DND-41 (cell line): ENCODE measurements around the gene NOXA1.

Experiments used
- ATAC-seq: fragments of 200-7000 bp; cut with Tn5 transposase; 3 replicates; pipeline ENCODE4 v1.9.1; 2021; ENCODE audit warnings: low read depth; ENCODE audit not compliant: insufficient read depth
- DNase-seq: peaks from one replicate; pipeline ENCODE4 v3.0.0-alpha.2; 2020
- H2AFZ ChIP-seq: 2 replicates; pipeline ENCODE4 v1.6.0; 2012; ENCODE audit warnings: low read depth, low read length
- H3K27ac ChIP-seq: 2 replicates; pipeline ENCODE4 v1.5.1; 2012; ENCODE audit warnings: low read length, inconsistent platforms
- H3K27me3 ChIP-seq: fragments of 200-600 bp; sonication (generic); 2 replicates; pipeline ENCODE4 v1.6.0; 2012; ENCODE audit warnings: low read length, mild to moderate bottlenecking, inconsistent platforms; ENCODE audit not compliant: insufficient read depth, poor library complexity
- H3K36me3 ChIP-seq: 2 replicates; pipeline ENCODE4 v1.5.1; 2012; ENCODE audit warnings: low read length, inconsistent platforms; ENCODE audit not compliant: insufficient read depth
- H3K4me1 ChIP-seq: 2 replicates; pipeline ENCODE4 v1.5.1; 2012; ENCODE audit warnings: mild to moderate bottlenecking, low read length; ENCODE audit not compliant: insufficient read depth
- H3K4me2 ChIP-seq: 2 replicates; pipeline ENCODE4 v1.6.0; 2012; ENCODE audit warnings: mild to moderate bottlenecking, moderate library complexity, low read length, inconsistent platforms; ENCODE audit not compliant: insufficient read depth
- H3K4me3 ChIP-seq, 2 experiments: fragments of 200-600 bp in 1 of 2; shearing (Covaris generic) in 1 of 2; 2 replicates each; pipeline ENCODE4 v1.5.1; 2012 to 2016; ENCODE audit warnings: inconsistent platforms in 2 of 2, low read length in 2 of 2, mild to moderate bottlenecking in 2 of 2, low read depth in 1 of 2, moderate library complexity in 1 of 2
- H3K79me2 ChIP-seq: 2 replicates; pipeline ENCODE4 v1.6.0; 2012; ENCODE audit warnings: low read length, inconsistent platforms; ENCODE audit not compliant: insufficient read depth
- H3K9ac ChIP-seq: 2 replicates; pipeline ENCODE4 v1.6.0; 2012; ENCODE audit warnings: low read depth, mild to moderate bottlenecking, inconsistent platforms, low read length, moderate library complexity
- H3K9me3 ChIP-seq: 2 replicates; pipeline ENCODE4 v1.5.1; 2012; ENCODE audit warnings: low read length, moderate library complexity, mild to moderate bottlenecking, inconsistent platforms; ENCODE audit not compliant: insufficient read depth, severe bottlenecking
- H4K20me1 ChIP-seq: 2 replicates; pipeline ENCODE4 v1.6.0; 2012; ENCODE audit warnings: low read length; ENCODE audit not compliant: insufficient read depth
- CTCF ChIP-seq: IDR thresholded peaks from 2 replicates; pipeline ENCODE4 v1.5.1; 2012; ENCODE audit warnings: borderline replicate concordance, low read length, moderate library complexity, mild to moderate bottlenecking; ENCODE audit not compliant: poor library complexity, severe bottlenecking; ENCODE audit errors: extremely low read depth
- EZH2 ChIP-seq: IDR thresholded peaks from 3 replicates; pipeline ENCODE4 v1.6.1; 2012; ENCODE audit warnings: borderline replicate concordance, low read depth, mild to moderate bottlenecking, moderate library complexity, low read length, inconsistent platforms; ENCODE audit not compliant: severe bottlenecking

Gene NOXA1

GRCh38 chr9:137456061-137456863 lies 33.1 kb downstream of the NOXA1 start:
- no peak overlapping the region for H3K4me2 ChIP-seq
- H2AFZ ChIP-seq, result no peak overlapping the region
- H3K4me3 ChIP-seq, result no peak overlapping the region
- no peaks in the 10 kb centered on the region for H3K4me1 ChIP-seq
- no peaks in the 10 kb centered on the region for H3K9me3 ChIP-seq
- TF ChIP-seq EZH2 (no peak), CTCF (no peak)
- H3K36me3 ChIP-seq, result no peaks in the 10 kb centered on the region
- DNase-seq (no peak), ATAC-seq (no peak)
- H3K27me3 ChIP-seq, result no peaks in the 10 kb centered on the region
- no peak overlapping the region for H3K9ac ChIP-seq
- no peaks in the 10 kb centered on the region for H3K79me2 ChIP-seq
- H3K27ac ChIP-seq, result no peak overlapping the region
- peaks cover 38% of the 10 kb centered on the region for H4K20me1 ChIP-seq

GRCh38 chr9:137456864-137457405 lies 33.7 kb downstream of the NOXA1 start:
- no peak overlapping the region for H3K9ac ChIP-seq
- H3K36me3 ChIP-seq, result no peaks in the 10 kb centered on the region
- no peak overlapping the region for H3K4me2 ChIP-seq
- H3K79me2 ChIP-seq, result no peaks in the 10 kb centered on the region
- peaks cover 7% of the 10 kb centered on the region for H3K4me1 ChIP-seq
- no peak for TF ChIP-seq CTCF
- TF ChIP-seq EZH2, result no peak
- DNase-seq, result no peak
- no peak overlapping the region for H2AFZ ChIP-seq
- no peak for ATAC-seq
- H3K4me3 ChIP-seq, result no peak overlapping the region
- peaks cover 1% of the 10 kb centered on the region for H3K27me3 ChIP-seq
- H4K20me1 ChIP-seq, result peaks cover 43% of the 10 kb centered on the region
- H3K9me3 ChIP-seq, result no peaks in the 10 kb centered on the region
- H3K27ac ChIP-seq, result no peak overlapping the region

GRCh38 chr9:137457406-137458193 lies 34.4 kb downstream of the NOXA1 start:
- Histone ChIP-seq H3K4me1 (peaks cover 13% of the 10 kb centered on the region), H3K9me3 (no peaks in the 10 kb centered on the region), H3K4me2 (no peak overlapping the region), H2AFZ (no peak overlapping the region), H4K20me1 (peaks cover 50% of the 10 kb centered on the region), H3K9ac (no peak overlapping the region), H3K4me3 (no peak overlapping the region), H3K79me2 (no peaks in the 10 kb centered on the region), H3K27ac (no peak overlapping the region), H3K36me3 (no peaks in the 10 kb centered on the region), H3K27me3 (peaks cover 3% of the 10 kb centered on the region)
- TF ChIP-seq CTCF, result no peak
- TF ChIP-seq EZH2, result no peak
- ATAC-seq (no peak), DNase-seq (no peak)
